SK-N-SH (cell line): ENCODE data around the gene SZRD1. TPM values are rescaled to one million over a fixed set of nuclear protein-coding genes. Genes with fewer than 3 reads are reported as not detected.

Experiments
- CTCF ChIA-PET: fragments of 300-600, 350-600 bp; formaldehyde crosslinking; extraction: SDS; loops from one replicate; lab custom pipeline; 2021; lab: Yijun Ruan, JAX
- POLR2A ChIA-PET: fragments of 350-600 bp; sonication (Branson Sonifier 250); formaldehyde crosslinking; extraction: SDS; loops from one replicate; lab custom pipeline; 2020; ENCODE audit warnings: antibody characterized with exemption, inconsistent platforms; lab: Yijun Ruan, JAX
- DNase-seq: peaks from one replicate; pipeline ENCODE4 v3.0.0; 2012
- H2AFZ ChIP-seq: fragments of 200-600 bp; sonication (generic); 2 replicates; pipeline ENCODE4 v1.8.1; 2016; ENCODE audit warnings: antibody characterized with exemption, mild to moderate bottlenecking, low read depth
- H3F3A ChIP-seq: fragments of 200-600 bp; sonication (generic); replicated peaks from 2 replicates; pipeline ENCODE3; 2016; ENCODE audit warnings: antibody characterized with exemption, mild to moderate bottlenecking; ENCODE audit not compliant: insufficient read depth
- H3K27ac ChIP-seq, 2 experiments: fragments of 200-500 bp in 1 of 2; fragments of 200-600 bp in 1 of 2; sonication (Bioruptor generic) in 1 of 2; sonication (generic), shearing (Covaris generic) in 1 of 2; 2 replicates each; pipeline versions ENCODE4 v1.5.1 to v1.6.1; 2014 to 2016; ENCODE audit warnings: low read depth in 2 of 2, inconsistent platforms in 1 of 2, low read length in 1 of 2, mild to moderate bottlenecking in 1 of 2, mixed read lengths in 1 of 2
- H3K27me3 ChIP-seq: fragments of 200-600 bp; sonication (generic), shearing (Covaris generic); 2 replicates; pipeline ENCODE4 v1.6.1; 2016; ENCODE audit warnings: mixed run types; ENCODE audit not compliant: insufficient read depth
- H3K36me3 ChIP-seq, 2 experiments: fragments of 200-500 bp in 1 of 2; fragments of 200-600 bp in 1 of 2; sonication (Bioruptor generic) in 1 of 2; sonication (generic) in 1 of 2; replicated peaks in 1 of 2; 2 replicates each; pipeline versions ENCODE3 to v1.5.1; 2014 to 2016; ENCODE audit warnings: low read length in 1 of 2, mild to moderate bottlenecking in 1 of 2; ENCODE audit not compliant: insufficient read depth in 2 of 2, control insufficient read depth in 1 of 2
- H3K4me1 ChIP-seq, 2 experiments: fragments of 200-500 bp in 1 of 2; fragments of 200-600 bp in 1 of 2; sonication (Bioruptor generic) in 1 of 2; sonication (generic), shearing (Covaris generic) in 1 of 2; 2 replicates each; pipeline versions ENCODE4 v1.5.1 to v1.6.1; 2014 to 2016; ENCODE audit warnings: low read depth in 1 of 2, low read length in 1 of 2, mixed run types in 1 of 2; ENCODE audit not compliant: insufficient read depth in 2 of 2, control insufficient read depth in 1 of 2
- H3K4me2 ChIP-seq: fragments of 200-600 bp; sonication (generic), shearing (Covaris generic); 2 replicates; pipeline ENCODE4 v1.6.1; 2017; ENCODE audit warnings: mixed run types
- H3K4me3 ChIP-seq, 2 experiments: fragments of 200-500 bp in 1 of 2; fragments of 200-600 bp in 1 of 2; sonication (Bioruptor generic) in 1 of 2; sonication (generic), shearing (Covaris generic) in 1 of 2; 2 replicates each; pipeline versions ENCODE4 v1.5.1 to v1.8.1; 2014 to 2016; ENCODE audit warnings: low read depth in 2 of 2, inconsistent platforms in 1 of 2, low read length in 1 of 2, mild to moderate bottlenecking in 1 of 2, mixed read lengths in 1 of 2, moderate library complexity in 1 of 2
- H3K79me2 ChIP-seq: fragments of 200-600 bp; sonication (generic); 2 replicates; pipeline ENCODE4 v1.8.1; 2017; ENCODE audit warnings: mild to moderate bottlenecking; ENCODE audit not compliant: insufficient read depth
- H3K9ac ChIP-seq: fragments of 200-600 bp; sonication (generic); 2 replicates; pipeline ENCODE4 v1.6.1; 2017; ENCODE audit warnings: mixed run types
- H3K9me2 ChIP-seq: fragments of 200-600 bp; sonication (generic); 2 replicates; pipeline ENCODE4 v1.6.1; 2017; ENCODE audit warnings: mixed run types
- H3K9me3 ChIP-seq: fragments of 200-600 bp; sonication (generic); 2 replicates; pipeline ENCODE4 v1.6.1; 2017; ENCODE audit warnings: mixed run types, mild to moderate bottlenecking, moderate library complexity
- H4K20me1 ChIP-seq: fragments of 200-600 bp; sonication (generic); 2 replicates; pipeline ENCODE4 v1.6.1; 2017; ENCODE audit warnings: mild to moderate bottlenecking, mixed run types; ENCODE audit not compliant: insufficient read depth
- CHD2 ChIP-seq: fragments of 150-350 bp; IDR thresholded peaks from 2 replicates; pipeline ENCODE4 v1.6.1; 2018; ENCODE audit warnings: low read length; ENCODE audit not compliant: partially characterized antibody
- CTCF ChIP-seq: fragments of 200-600 bp; sonication (generic); IDR thresholded peaks from 2 replicates; pipeline ENCODE4 v1.6.1; 2017; ENCODE audit warnings: antibody characterized with exemption, mild to moderate bottlenecking, moderate library complexity
- EZH2phosphoT487 ChIP-seq: fragments of 200-600 bp; sonication (generic); IDR thresholded peaks from 2 replicates; pipeline ENCODE4 v1.6.1; 2017; ENCODE audit warnings: low read depth, mixed run types, mild to moderate bottlenecking, antibody characterized with exemption, moderate library complexity, borderline replicate concordance
- FOSL2 ChIP-seq: IDR thresholded peaks from 2 replicates; pipeline ENCODE4 v1.4.0; 2012; ENCODE audit warnings: low read depth, mild to moderate bottlenecking, moderate library complexity, borderline replicate concordance
- FOXJ3 ChIP-seq: sonication (generic); formaldehyde crosslinking; IDR thresholded peaks from 2 replicates; pipeline ENCODE4 v1.5.1; 2020; ENCODE audit warnings: mild to moderate bottlenecking, missing genetic modification reagents
- GABPA ChIP-seq: IDR thresholded peaks from 2 replicates; pipeline ENCODE4 v1.4.0; 2012; ENCODE audit warnings: low read depth, mild to moderate bottlenecking
- GATA2 ChIP-seq: sonication (generic); formaldehyde crosslinking; IDR thresholded peaks from 2 replicates; pipeline ENCODE4 v1.5.0; 2020; ENCODE audit warnings: mild to moderate bottlenecking, missing genetic modification reagents
- JUND ChIP-seq: IDR thresholded peaks from 2 replicates; pipeline ENCODE4 v1.4.0; 2012
- MEF2A ChIP-seq: IDR thresholded peaks from 2 replicates; pipeline ENCODE4 v1.4.0; 2012; ENCODE audit warnings: low read depth, borderline replicate concordance
- MXI1 ChIP-seq: IDR thresholded peaks from 2 replicates; pipeline ENCODE4 v1.6.1; 2012; ENCODE audit warnings: mild to moderate bottlenecking, low read depth, low read length, improper control_type of control experiment
- PBX3 ChIP-seq: IDR thresholded peaks from 2 replicates; pipeline ENCODE4; 2012
- POLR2AphosphoS5 ChIP-seq: IDR thresholded peaks from 2 replicates; pipeline ENCODE4 v1.6.1; 2012; ENCODE audit warnings: low read depth, low read length
- RAD21 ChIP-seq: IDR thresholded peaks from 2 replicates; pipeline ENCODE4 v1.6.1; 2012; ENCODE audit warnings: mild to moderate bottlenecking, low read length
- RXRA ChIP-seq: IDR thresholded peaks from 2 replicates; pipeline ENCODE4 v1.4.0; 2012; ENCODE audit warnings: low read depth, mild to moderate bottlenecking, borderline replicate concordance
- SIN3A ChIP-seq: IDR thresholded peaks from 2 replicates; pipeline ENCODE4 v1.6.1; 2012; ENCODE audit warnings: low read depth, mild to moderate bottlenecking, low read length, moderate library complexity, borderline replicate concordance
- SMC3 ChIP-seq: IDR thresholded peaks from 2 replicates; pipeline ENCODE4 v1.6.1; 2012; ENCODE audit warnings: low read depth, low read length, improper control_type of control experiment
- TCF12 ChIP-seq: IDR thresholded peaks from 2 replicates; pipeline ENCODE4 v1.4.0; 2012
- USF1 ChIP-seq: IDR thresholded peaks from 2 replicates; pipeline ENCODE4 v1.4.0; 2012; ENCODE audit warnings: low read depth, borderline replicate concordance
- WGBS: methylation state at CpG from one replicate; pipeline ENCODE4 v1.1.6; 2017; ENCODE audit warnings: low lambda C conversion rate; 5-methylcytosine and 5-hydroxymethylcytosine counted together
- polyA plus RNA-seq, 3 experiments: library from polyadenylated mRNA; depleted of rRNA; stranded (reverse); fragments of >200 nt; gene quantifications; 2 replicates each; pipeline ENCODE4 v1.2.3, GENCODE V29; 2012
- TF ChIP-seq, protein P1 (sequence below): IDR thresholded peaks from 2 replicates; pipeline ENCODE4 v1.4.0; 2012; ENCODE audit warnings: low read depth, borderline replicate concordance
- TF ChIP-seq, protein P2 (sequence below): IDR thresholded peaks from 2 replicates; pipeline ENCODE4 v1.4.0; 2012; ENCODE audit warnings: low read depth

Gene SZRD1
- polyA plus RNA-seq, 1 of the 3 experiments (the other 2 are of a cell fraction): 119 TPM

DNA sequence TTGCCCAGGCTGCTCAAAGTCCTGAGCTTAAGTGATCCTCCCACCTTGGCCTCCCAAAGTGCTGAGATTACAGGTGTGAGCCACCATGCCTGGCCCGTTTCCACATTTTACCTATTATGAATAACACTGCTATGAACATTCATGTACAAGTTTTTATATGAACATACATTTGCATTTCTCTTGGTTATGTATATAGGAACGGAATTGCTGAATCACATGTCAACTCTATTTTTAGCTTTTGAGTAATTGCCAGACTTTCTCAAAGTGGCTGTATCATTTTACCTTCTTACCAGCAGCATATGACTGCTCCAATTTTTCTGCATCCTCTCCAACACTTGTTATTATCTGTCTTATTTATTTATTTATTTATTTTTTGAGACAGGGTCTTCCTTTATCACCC lies 67.5 kb downstream of the SZRD1 start (continued):
- TF ChIP-seq POLR2AphosphoS5: no peak

DNA sequence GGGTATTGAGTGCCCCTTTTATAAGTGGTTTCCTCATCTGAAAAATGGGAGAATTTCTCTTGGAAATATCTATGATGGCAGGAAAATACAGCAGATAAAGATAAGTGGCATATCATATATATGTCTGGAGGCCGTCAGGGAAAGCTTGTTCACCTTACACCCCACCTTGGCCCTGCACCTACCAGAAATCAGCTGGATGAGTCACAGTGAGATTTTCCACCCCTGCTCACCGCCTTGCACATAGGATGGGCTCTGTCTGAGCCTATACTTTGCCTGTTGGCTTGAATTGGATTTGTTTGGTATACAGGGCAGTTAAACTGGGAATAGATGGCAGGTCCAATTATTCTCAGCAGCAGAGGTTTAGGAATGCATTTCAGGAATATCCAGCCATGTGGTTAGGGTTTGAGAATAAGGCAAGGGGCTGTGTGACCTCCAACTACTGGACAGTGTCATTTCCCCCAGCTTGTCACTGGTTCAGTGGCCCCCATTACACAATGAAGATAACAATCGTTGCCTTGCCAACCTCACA lies 70.0 kb downstream of the SZRD1 start, which contains the start of gene SPATA21:
Gene SPATA21, minus strand, starts transcription at position 479 of the 529 bp plus-strand sequence. CDS start 6,053 bp downstream, outside the sequence.
- H2AFZ ChIP-seq: no peak within 1 kb of the TSS
- ChIA-PET CTCF (no interaction called here), POLR2A (no interaction called here)
- no peaks in the 10 kb centered on the region for H3K9me2 ChIP-seq
- no peak within 1 kb of the TSS for H3K9ac ChIP-seq
- DNase-seq: no peak
- no peaks in the 10 kb centered on the region for H3K9me3 ChIP-seq
- H4K20me1 ChIP-seq: no peaks in the 10 kb centered on the region
- H3F3A ChIP-seq: peaks cover 8% of the 10 kb centered on the region
- no peak within 1 kb of the TSS for H3K27ac ChIP-seq
- no peak within 1 kb of the TSS for H3K4me2 ChIP-seq
- H3K36me3 ChIP-seq: peaks cover 0 to under 1% of the 10 kb centered on the region in 2 experiments
- peaks cover 15% of the 10 kb centered on the region for H3K79me2 ChIP-seq
- WGBS: 53% methylated on average over 3 of the region's 3 CpGs
- TF ChIP-seq, protein P1, sequence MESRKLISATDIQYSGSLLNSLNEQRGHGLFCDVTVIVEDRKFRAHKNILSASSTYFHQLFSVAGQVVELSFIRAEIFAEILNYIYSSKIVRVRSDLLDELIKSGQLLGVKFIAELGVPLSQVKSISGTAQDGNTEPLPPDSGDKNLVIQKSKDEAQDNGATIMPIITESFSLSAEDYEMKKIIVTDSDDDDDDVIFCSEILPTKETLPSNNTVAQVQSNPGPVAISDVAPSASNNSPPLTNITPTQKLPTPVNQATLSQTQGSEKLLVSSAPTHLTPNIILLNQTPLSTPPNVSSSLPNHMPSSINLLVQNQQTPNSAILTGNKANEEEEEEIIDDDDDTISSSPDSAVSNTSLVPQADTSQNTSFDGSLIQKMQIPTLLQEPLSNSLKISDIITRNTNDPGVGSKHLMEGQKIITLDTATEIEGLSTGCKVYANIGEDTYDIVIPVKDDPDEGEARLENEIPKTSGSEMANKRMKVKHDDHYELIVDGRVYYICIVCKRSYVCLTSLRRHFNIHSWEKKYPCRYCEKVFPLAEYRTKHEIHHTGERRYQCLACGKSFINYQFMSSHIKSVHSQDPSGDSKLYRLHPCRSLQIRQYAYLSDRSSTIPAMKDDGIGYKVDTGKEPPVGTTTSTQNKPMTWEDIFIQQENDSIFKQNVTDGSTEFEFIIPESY: no peak
- TF ChIP-seq PBX3 (no peak), EZH2phosphoT487 (no peak), TCF12 (no peak), FOSL2 (no peak), SIN3A (no peak), SMC3 (no peak), CHD2 (no peak), RXRA (no peak), FOXJ3 (CRISPR knock-in tag) (no peak), GABPA (no peak), GATA2 (no peak)
- H3K27me3 ChIP-seq: no peaks in the 10 kb centered on the region
- no peak within 1 kb of the TSS for H3K4me3 ChIP-seq
- peaks cover 3 to 6% of the 10 kb centered on the region in 2 experiments; a peak in 1 of 4 replicates for H3K4me1 ChIP-seq

DNA sequence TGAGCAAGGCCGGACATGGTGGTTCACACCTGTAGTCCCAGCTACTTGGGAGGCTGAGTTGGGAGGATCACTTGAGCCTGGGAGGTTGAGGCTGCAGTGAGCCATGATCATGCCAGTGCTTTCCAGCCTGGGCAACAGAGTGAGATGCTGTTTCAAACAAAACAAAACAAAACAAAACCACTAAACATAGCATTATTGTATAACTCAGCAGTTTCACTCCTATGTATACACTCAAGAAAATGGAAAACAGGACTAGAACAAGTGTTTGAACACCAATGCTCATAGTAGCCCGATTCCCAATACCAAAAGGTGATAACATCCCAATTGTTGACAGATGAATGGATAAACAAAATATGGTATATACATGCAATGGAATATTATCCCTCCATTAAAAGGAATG lies 71.5 kb downstream of the SZRD1 start:
- ChIA-PET POLR2A (no interaction called here), CTCF (no interaction called here)
- no peaks in the 10 kb centered on the region for H3K27me3 ChIP-seq
- H3K36me3 ChIP-seq: peaks cover 7 to 12% of the 10 kb centered on the region in 2 experiments
- H3K79me2 ChIP-seq: peaks cover 30% of the 10 kb centered on the region
- no peaks in the 10 kb centered on the region for H3K9me2 ChIP-seq
- no peak for TF ChIP-seq JUND
- TF ChIP-seq CTCF: no peak
- TF ChIP-seq MEF2A: no peak
- TF ChIP-seq, protein P2, sequence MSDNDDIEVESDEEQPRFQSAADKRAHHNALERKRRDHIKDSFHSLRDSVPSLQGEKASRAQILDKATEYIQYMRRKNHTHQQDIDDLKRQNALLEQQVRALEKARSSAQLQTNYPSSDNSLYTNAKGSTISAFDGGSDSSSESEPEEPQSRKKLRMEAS: no peak
- no peak for TF ChIP-seq RAD21
- TF ChIP-seq SMC3: no peak
- no peak for TF ChIP-seq TCF12
- TF ChIP-seq USF1: no peak
- TF ChIP-seq MXI1: no peak
- no peak for TF ChIP-seq PBX3
- H2AFZ ChIP-seq: no peak overlapping the region
- H3K27ac ChIP-seq: no peak overlapping the region
- peaks cover 3 to 6% of the 10 kb centered on the region in 2 experiments; a peak in 1 of 4 replicates for H3K4me1 ChIP-seq
- no peaks in the 10 kb centered on the region for H3K9me3 ChIP-seq
- no peak overlapping the region for H3K9ac ChIP-seq
- H4K20me1 ChIP-seq: peaks cover 9% of the 10 kb centered on the region; the same call in 1 of the 2 replicates
- DNase-seq: no peak
- H3K4me3 ChIP-seq: no peak overlapping the region
- WGBS: 91% methylated on average over 2 of the region's 2 CpGs
- peaks cover 8% of the 10 kb centered on the region for H3F3A ChIP-seq
- H3K4me2 ChIP-seq: no peak overlapping the region
